B cell (primary cell): ENCODE measurements around the gene NAA40.

Experiments
- CTCF ChIP-seq: fragments of 200-600 bp; IDR thresholded peaks from one replicate; pipeline ENCODE4 v1.8.0; 2022; ENCODE audit warnings: antibody characterized with exemption, mild to moderate bottlenecking
- EZH2 ChIP-seq: IDR thresholded peaks from 2 replicates; pipeline ENCODE4 v1.6.1; 2012; ENCODE audit warnings: borderline replicate concordance, low read depth, mild to moderate bottlenecking, moderate library complexity, low read length; ENCODE audit not compliant: insufficient read depth, poor library complexity, severe bottlenecking

- TF ChIP-seq CTCF (no peak), EZH2 (no peak)
These were observed 4.0 kb downstream of the NAA40 start for GRCh38 chr11:63942803-63943202.
